Germinal center (tissue), 1 donor: ENCODE results near the gene SERPINB10.
A peak's percentile ranks its signal among the peaks of the same experiment; 100 is the strongest.
"Not testable (repeated sequence)": the region's sequence is repeated elsewhere in the genome, so short reads cannot be mapped to it uniquely, and the experiment has no call there.

Experiments used
- DNase-seq: peaks from one replicate; pipeline ENCODE4 v3.0.0; 2012; ENCODE audit warnings: mixed read lengths, low spot score

The SERPINB10 gene

GRCh38 chr18:63892566-63892965 is 15.2 kb upstream of the SERPINB10 start:
- no peak for DNase-seq

DNA sequence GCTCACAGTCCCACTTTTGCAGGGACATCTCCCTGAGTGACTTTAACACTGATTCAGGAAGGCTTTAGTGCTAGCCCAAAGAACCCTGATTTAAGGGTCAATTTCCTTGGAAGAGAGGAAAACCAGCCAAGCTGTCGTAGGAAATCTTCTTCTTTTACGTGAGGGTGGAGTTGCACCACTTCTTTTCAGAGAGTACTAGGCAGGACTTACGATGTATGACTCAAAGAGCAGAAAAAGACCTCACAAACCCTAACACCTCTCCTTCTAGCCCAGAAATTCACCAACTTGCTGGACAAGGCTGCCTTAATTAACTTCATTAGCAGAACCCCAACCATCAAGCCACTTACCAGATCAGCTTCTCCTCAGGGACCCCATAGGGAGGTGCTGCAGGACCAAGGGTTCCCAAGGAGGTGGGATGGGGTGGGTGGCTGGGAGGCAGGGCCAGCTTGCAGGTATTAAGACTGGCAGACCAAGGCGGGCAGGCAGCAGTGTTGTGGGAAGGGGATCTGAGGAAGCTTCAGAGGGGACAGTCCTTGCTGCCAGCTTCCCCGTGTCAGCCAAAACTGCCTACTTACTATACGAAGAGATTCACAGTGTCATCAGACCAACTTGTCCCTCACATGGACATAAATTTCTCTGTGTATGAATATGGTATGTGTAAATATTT is 13.5 kb upstream of the SERPINB10 start:
- DNase-seq: no peak

DNA sequence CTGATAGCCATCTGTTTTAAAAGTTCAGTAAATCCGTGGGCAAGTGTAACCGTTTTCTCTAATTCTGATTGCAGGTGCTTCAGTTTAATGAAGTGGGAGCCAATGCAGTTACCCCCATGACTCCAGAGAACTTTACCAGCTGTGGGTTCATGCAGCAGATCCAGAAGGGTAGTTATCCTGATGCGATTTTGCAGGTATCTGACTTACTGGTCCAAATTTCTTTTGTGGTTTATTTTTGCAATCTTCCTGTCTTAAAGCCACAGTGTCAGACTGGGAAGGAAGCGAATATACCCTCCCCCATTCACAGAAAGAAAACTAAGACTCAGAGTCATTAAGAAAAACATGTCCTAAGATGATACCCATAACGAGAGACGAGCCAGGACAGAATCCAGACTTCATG is 12.6 kb upstream of the SERPINB10 start:
- no peak for DNase-seq

DNA sequence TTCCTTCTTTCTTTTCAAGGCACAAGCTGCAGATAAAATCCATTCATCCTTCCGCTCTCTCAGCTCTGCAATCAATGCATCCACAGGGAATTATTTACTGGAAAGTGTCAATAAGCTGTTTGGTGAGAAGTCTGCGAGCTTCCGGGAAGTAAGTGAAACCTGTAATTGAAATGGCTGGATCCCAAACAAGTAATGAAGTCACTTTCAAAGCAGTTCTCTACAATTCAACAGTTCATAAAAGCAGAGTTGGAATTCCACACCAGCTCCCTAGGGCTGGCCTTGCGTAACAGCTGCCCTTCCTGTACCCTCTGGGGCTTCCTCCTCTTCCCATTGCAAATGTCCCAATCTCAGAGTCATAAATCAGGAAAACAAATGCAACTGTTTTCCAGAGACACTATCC is 10.7 kb upstream of the SERPINB10 start:
- no peak for DNase-seq

DNA sequence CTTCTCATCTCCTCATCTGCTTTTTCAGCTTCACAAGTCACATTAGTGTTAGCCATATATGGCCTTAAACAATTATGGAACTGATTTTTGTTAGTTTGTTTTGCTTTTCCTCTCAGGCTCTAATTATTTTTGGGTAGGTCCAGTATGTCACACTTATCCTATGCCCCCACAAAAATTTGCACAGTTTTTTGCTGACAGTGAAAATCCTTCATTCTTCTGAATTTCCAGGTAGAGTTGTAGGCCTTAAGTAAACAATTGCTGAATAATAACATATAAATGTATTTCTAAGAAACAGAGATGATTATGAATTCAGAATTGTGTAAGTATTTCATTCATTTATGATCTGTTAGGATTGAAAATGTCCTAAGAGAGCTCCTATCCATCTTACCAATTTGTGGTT is 8.6 kb upstream of the SERPINB10 start:
- no peak for DNase-seq

DNA sequence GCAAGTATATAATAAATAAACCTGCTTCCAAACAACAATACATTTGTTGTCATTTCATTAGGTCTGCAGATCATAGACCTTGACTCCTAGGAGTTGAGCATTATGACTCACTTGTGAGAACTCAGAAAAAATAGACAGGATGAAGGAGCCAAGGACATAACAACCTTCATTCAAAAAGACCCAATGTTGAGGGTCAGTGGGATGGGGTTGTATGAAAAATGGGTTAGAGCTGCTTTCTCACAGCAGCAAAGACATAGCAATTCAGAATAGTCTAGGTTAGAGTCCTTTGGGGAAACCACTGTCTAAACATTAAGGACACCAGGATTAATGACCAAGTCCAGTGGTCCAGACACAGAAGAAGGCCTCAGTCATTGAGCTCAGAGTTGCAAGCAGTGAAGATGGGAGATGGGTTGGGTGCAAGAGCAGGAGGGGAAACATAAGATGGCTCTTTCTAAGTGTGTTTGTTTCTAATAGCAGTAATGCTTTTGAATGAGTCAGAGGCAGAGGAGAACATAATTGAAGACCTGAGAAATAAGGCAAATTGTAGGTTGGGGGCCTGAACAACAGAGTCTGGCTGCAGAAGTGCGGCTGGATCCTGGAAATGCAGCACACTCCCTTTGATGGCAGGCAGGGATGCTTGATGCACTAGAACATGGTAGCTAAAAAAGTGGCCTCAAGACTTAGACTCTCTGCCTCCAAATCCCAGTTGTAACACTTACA is 3.7 kb upstream of the SERPINB10 start:
- no peak for DNase-seq

DNA sequence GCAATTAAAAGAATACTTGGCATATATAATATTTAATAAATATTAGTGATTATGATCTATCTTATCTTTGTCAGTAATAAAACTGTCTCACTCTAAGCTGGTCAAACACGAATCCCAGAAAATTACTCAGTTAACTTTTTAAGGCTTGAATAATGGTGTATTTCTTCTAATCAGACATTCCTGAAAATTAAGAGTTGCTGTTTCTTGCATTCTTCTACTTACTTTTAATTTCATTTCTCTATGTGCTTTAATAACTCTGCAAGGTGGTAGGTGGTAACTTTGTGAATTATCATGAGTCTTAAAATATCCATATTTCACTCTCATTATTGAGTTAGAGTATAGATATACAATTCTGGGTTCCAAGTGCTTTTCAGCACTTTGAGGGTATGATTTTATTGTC is 3.1 kb upstream of the SERPINB10 start:
- DNase-seq: no peak

DNA sequence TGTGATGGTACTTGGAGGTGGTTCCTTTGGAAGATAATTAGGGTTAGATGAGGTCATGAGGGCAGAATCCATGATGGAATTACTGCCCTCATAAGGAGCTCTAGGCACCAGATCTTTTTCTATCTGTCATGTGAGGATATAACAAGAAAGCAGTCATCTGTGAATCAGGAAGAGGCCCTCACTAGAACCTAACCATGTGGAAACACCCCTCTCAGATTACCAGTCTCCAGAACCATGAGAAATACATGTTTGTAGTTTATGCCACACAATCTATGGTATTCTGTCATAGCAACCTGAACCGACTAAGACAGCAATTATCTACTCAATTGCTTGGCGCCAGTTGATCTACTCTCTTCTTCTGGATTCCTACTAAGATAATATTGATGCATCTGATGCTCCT is 2.4 kb upstream of the SERPINB10 start:
- no peak for DNase-seq

- no peak for DNase-seq
Observed at GRCh38 chr18:63906056-63906455, 1.7 kb upstream of the SERPINB10 start.

GRCh38 chr18:63908858-63909257 is 1.1 kb downstream of the SERPINB10 start:
- no peak for DNase-seq

DNA sequence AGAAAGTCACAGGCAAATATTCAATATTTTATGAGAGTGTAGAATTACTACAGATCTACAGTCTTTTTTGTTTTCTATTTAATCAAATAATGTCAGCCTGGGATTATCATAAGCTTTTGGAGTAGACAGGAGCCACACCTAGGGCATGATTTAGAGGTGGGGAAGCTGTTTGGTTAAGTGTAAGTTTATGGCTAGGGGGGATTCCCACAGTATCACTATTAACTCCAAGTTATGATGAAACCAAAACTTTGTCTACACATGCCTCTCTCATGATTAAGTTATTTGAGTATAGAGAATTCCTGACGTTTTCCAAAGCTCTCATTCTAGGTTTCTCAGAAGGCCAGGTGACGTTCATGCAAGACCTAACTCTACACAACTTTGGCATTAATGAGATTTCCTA is 2.1 kb downstream of the SERPINB10 start:
- no peak for DNase-seq

DNA sequence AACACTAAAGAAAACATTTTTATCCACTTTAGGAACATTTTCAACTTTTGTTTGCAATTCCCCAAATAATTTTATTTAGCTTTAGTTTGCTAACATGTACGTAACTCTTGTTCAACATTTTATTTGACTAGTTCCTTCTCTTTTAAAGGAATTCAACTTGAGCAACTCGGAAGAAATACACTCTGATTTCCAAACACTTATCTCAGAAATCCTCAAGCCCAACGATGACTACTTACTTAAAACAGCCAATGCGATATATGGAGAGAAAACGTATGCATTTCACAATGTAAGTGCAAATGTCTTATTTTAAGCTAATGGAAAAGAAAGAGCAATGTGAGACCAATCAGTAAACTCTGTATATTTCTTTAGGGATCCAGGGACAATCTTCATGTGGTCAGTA is 10.1 kb downstream of the SERPINB10 start:
- no peak for DNase-seq

DNA sequence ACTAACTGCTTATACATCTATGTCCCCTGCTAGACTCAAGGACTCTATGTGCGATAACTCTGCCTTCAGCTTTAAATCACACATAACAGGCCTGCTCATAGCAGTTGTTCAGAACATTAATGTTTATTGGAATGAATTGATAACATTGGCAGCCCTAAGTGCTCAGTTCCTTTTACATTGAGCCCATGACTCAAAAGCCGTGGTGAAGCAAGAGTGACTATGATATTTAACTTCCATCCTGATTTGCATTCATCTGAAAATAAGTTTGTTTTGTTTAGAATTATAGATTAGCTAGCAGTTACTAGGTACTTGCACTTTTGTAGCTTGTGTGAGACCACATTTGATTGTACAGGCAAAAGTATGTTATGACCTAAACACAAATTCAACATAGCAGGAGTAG is 14.3 kb downstream of the SERPINB10 start:
- no peak for DNase-seq

- DNase-seq: no peak
Observed at GRCh38 chr18:63924551-63924950, 16.8 kb downstream of the SERPINB10 start.

GRCh38 chr18:63928331-63928730 is 20.6 kb downstream of the SERPINB10 start:
- DNase-seq: no peak

GRCh38 chr18:63929369-63929768 is 21.6 kb downstream of the SERPINB10 start:
- not testable (repeated sequence) for DNase-seq

- DNase-seq: no peak
Observed at GRCh38 chr18:63930773-63931354, 23.1 kb downstream of the SERPINB10 start.

- peak; percentile 82 for DNase-seq
Observed at GRCh38 chr18:63936156-63936931, 28.6 kb downstream of the SERPINB10 start.

GRCh38 chr18:63936932-63937393 is 29.2 kb downstream of the SERPINB10 start:
- DNase-seq: no peak

DNA sequence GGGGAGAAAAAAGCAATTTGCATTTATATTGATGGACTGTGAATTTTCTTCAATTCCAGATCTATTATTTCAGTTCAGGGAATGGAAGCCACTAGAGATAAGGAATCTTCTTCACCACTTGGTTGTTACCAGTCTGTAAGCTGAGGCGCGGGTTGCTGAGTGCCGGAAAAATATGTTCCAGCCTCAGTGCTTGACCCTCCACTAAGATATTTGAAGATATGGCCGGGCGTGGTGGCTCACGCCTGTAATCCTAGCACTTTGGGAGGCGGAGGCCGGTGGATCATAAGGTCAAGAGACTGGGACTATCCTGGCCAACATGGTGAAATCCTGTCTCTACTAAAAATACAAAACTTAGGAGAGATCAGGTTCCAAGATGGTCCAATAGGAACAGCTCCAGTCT is 32.2 kb downstream of the SERPINB10 start:
- no peak for DNase-seq

DNA sequence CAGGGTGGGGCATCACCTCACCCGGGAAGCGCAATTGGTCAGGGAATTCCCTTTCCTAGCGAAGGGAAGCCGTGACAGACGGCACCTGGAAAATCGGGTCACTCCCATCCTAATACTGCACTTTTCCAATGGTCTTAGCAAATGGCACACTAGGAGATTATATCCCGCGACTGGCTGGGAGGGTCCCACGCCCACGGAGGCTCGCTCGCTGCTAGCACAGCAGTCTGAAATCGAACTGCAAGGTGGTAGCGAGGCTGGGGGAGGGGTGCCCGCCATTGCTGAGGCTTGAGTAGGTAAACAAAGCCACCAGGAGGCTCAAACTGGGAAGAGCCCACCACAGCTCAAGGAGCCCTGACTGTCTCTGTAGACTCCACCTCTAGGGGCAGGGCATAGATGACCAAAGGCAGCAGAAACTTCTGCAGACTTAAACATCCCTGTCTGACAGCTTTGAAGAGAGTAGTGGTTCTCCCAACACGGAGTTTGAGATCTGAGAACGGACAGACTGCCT is 32.8 kb downstream of the SERPINB10 start:
- not testable (repeated sequence) for DNase-seq

DNA sequence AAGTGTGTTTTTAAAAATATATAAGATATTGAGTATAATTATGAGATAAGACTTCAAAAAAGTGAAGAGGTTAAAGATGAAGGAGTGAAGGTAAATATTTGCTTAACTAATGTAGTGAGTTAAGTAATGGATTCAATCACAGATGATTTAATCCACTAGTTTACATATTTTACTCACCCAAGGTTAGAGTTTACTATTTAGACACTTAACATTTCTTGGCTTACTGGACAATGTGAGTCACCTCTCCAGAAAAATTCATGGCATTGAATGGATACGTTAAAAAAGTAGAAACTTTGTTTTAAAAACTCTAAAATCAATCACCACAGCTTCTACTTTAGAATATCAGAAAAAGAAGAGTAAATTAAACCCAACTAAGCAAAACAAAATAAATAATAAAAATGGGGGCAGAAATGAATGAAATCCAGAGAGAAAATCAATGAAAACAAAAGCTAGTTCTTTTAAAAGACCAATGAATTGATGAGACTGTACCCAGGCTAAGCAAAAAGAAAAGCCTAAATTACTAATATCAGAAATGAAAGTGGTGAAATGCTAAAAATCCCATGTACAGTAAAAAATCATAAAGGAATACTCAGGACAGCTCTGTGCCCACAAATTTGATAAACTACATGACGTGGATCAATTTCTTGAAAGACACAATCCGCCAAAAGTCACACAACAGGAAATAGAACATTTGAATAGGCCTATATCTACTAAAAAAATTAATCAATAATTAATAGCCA is 39.5 kb downstream of the SERPINB10 start:
- DNase-seq: no peak
